KOPT-K1 (cell line): ENCODE measurements around the gene TUBB4A.

Experiments
- H3K27ac ChIP-seq: fragments of 200-600 bp; sonication (generic); 2 replicates; pipeline ENCODE4 v1.5.1; 2016; ENCODE audit warnings: antibody characterized with exemption, mild to moderate bottlenecking, low read depth, low read length; ENCODE audit not compliant: poor library complexity, severe bottlenecking
- H3K36me3 ChIP-seq: fragments of 200-600 bp; sonication (generic); 2 replicates; pipeline ENCODE4 v1.5.1; 2017; ENCODE audit warnings: antibody characterized with exemption, mild to moderate bottlenecking, low read length, moderate library complexity; ENCODE audit not compliant: insufficient read depth
- H3K9me3 ChIP-seq: fragments of 200-600 bp; sonication (generic); 2 replicates; pipeline ENCODE4 v1.5.1; 2017; ENCODE audit warnings: antibody characterized with exemption, low read length, mild to moderate bottlenecking; ENCODE audit not compliant: insufficient read depth, poor library complexity, severe bottlenecking

Gene TUBB4A

GRCh38 chr19:6453951-6454565 lies 48.1 kb downstream of the TUBB4A start:
- Histone ChIP-seq H3K36me3 (peaks cover 37% of the 10 kb centered on the region), H3K9me3 (peaks cover 15% of the 10 kb centered on the region), H3K27ac (no peak overlapping the region)

GRCh38 chr19:6452899-6453298 lies 49.2 kb downstream of the TUBB4A start:
- H3K27ac ChIP-seq = no peak overlapping the region
- peaks cover 37% of the 10 kb centered on the region for H3K36me3 ChIP-seq
- peaks cover 15% of the 10 kb centered on the region for H3K9me3 ChIP-seq

GRCh38 chr19:6452223-6452614 lies 49.9 kb downstream of the TUBB4A start:
- H3K36me3 ChIP-seq = peaks cover 37% of the 10 kb centered on the region
- H3K9me3 ChIP-seq = peaks cover 15% of the 10 kb centered on the region

GRCh38 chr19:6451583-6452222 lies 50.4 kb downstream of the TUBB4A start:
- H3K36me3 ChIP-seq = peaks cover 37% of the 10 kb centered on the region
- H3K9me3 ChIP-seq = peaks cover 15% of the 10 kb centered on the region
- no peak overlapping the region for H3K27ac ChIP-seq

More at GRCh38 chr19:6452223-6452614, 49.9 kb downstream of the TUBB4A start:
- H3K27ac ChIP-seq = no peak overlapping the region

GRCh38 chr19:6450166-6450565 lies 51.9 kb downstream of the TUBB4A start:
- Histone ChIP-seq H3K9me3 (peaks cover 15% of the 10 kb centered on the region), H3K36me3 (peaks cover 25% of the 10 kb centered on the region), H3K27ac (no peak overlapping the region)

- H3K36me3 ChIP-seq = peaks cover 6% of the 10 kb centered on the region; the same call in 1 of the 2 replicates
- H3K27ac ChIP-seq = no peak overlapping the region
- H3K9me3 ChIP-seq = no peaks in the 10 kb centered on the region
These were observed 54.1 kb downstream of the TUBB4A start for GRCh38 chr19:6448045-6448444.

- H3K27ac ChIP-seq = no peak overlapping the region
- no peaks in the 10 kb centered on the region; the same call in 1 of the 2 replicates for H3K36me3 ChIP-seq
- no peaks in the 10 kb centered on the region for H3K9me3 ChIP-seq
These were observed 55.7 kb downstream of the TUBB4A start for GRCh38 chr19:6446452-6446851.
